Measurements from ENCODE around the gene LGI1. TPM values are rescaled to one million over a fixed set of nuclear protein-coding genes. Genes with fewer than 3 reads are reported as not detected.

The LGI1 gene
- polyA plus RNA-seq, 1 donor from 2014 or later = 2.1 TPM

- Histone ChIP-seq H2AFZ (ENCODE audit: low read depth, low read length) (no peak overlapping the region), H3K9ac (ENCODE audit: low read length) (no peak overlapping the region), H3K4me3 (ENCODE audit: low read length) (no peak overlapping the region), H3K36me3 (ENCODE audit: insufficient read depth, low read length) (no peaks in the 10 kb centered on the region), H3K27me3 (ENCODE audit: insufficient read depth, low read depth, low read length) (no peaks in the 10 kb centered on the region), H3K27ac (ENCODE audit: low read length) (no peak overlapping the region), H3F3A (ENCODE audit: insufficient read depth, low read length, poor library complexity, severe bottlenecking) (no peaks in the 10 kb centered on the region), H4K20me1 (ENCODE audit: insufficient read depth) (no peaks in the 10 kb centered on the region), H3K9me2 (ENCODE audit: insufficient read depth, low read length) (no peaks in the 10 kb centered on the region), H3K79me2 (replicated peaks; ENCODE audit: insufficient read depth, low read length) (no peaks in the 10 kb centered on the region), H3K9me3 (ENCODE audit: low read length) (no peaks in the 10 kb centered on the region), H3K4me2 (ENCODE audit: low read length) (no peak overlapping the region)
- TF ChIP-seq TAF1 (IDR thresholded peaks at IDR 0.05; ENCODE audit: low read depth) (no peak), EZH2 (IDR thresholded peaks at IDR 0.05; ENCODE audit: borderline replicate concordance, insufficient read depth, low read length, poor library complexity, severe bottlenecking) (no peak), SMC3 (conservative IDR thresholded peaks at IDR 0.05; ENCODE audit: poor library complexity) (no peak)
Observed at GRCh38 chr10:93771354-93771753, 13.6 kb downstream of the LGI1 start.

- H3K79me2 ChIP-seq (replicated peaks; ENCODE audit: insufficient read depth, low read length) = no peaks in the 10 kb centered on the region
- no peaks in the 10 kb centered on the region for H4K20me1 ChIP-seq (ENCODE audit: insufficient read depth)
- no peak overlapping the region for H3K9ac ChIP-seq (ENCODE audit: low read length)
- H2AFZ ChIP-seq (ENCODE audit: low read depth, low read length) = no peak overlapping the region
- H3F3A ChIP-seq (ENCODE audit: insufficient read depth, low read length, poor library complexity, severe bottlenecking) = peaks cover 4% of the 10 kb centered on the region
- no peaks in the 10 kb centered on the region for H3K36me3 ChIP-seq (ENCODE audit: insufficient read depth, low read length)
- H3K4me3 ChIP-seq (ENCODE audit: low read length) = no peak overlapping the region
- no peak overlapping the region for H3K27ac ChIP-seq (ENCODE audit: low read length)
- no peaks in the 10 kb centered on the region for H3K9me3 ChIP-seq (ENCODE audit: low read length)
- TF ChIP-seq CTCF (IDR thresholded peaks at IDR 0.05; ENCODE audit: poor library complexity, severe bottlenecking) (no peak), EP300 (conservative IDR thresholded peaks at IDR 0.05; ENCODE audit: poor library complexity, severe bottlenecking) (no peak), REST (IDR thresholded peaks at IDR 0.05; ENCODE audit: borderline replicate concordance) (no peak), RAD21 (conservative IDR thresholded peaks at IDR 0.05) (no peak), POLR2AphosphoS5 (IDR thresholded peaks at IDR 0.05) (no peak)
- H3K4me2 ChIP-seq (ENCODE audit: low read length) = no peak overlapping the region
- H3K27me3 ChIP-seq (ENCODE audit: insufficient read depth, low read depth, low read length) = no peaks in the 10 kb centered on the region
- H3K9me2 ChIP-seq (ENCODE audit: insufficient read depth, low read length) = no peaks in the 10 kb centered on the region
Observed at GRCh38 chr10:93773120-93773519, 15.4 kb downstream of the LGI1 start.

- Histone ChIP-seq H3K79me2 (replicated peaks; ENCODE audit: insufficient read depth, low read length) (no peaks in the 10 kb centered on the region), H3K9me3 (ENCODE audit: low read length) (no peaks in the 10 kb centered on the region), H3K36me3 (ENCODE audit: insufficient read depth, low read length) (no peaks in the 10 kb centered on the region), H3K27ac (ENCODE audit: low read length) (no peak overlapping the region), H3K4me3 (ENCODE audit: low read length) (no peak overlapping the region), H3F3A (ENCODE audit: insufficient read depth, low read length, poor library complexity, severe bottlenecking) (peaks cover 4% of the 10 kb centered on the region), H3K9ac (ENCODE audit: low read length) (no peak overlapping the region), H3K9me2 (ENCODE audit: insufficient read depth, low read length) (no peaks in the 10 kb centered on the region), H2AFZ (ENCODE audit: low read depth, low read length) (no peak overlapping the region), H4K20me1 (ENCODE audit: insufficient read depth) (no peaks in the 10 kb centered on the region), H3K27me3 (ENCODE audit: insufficient read depth, low read depth, low read length) (no peaks in the 10 kb centered on the region), H3K4me2 (ENCODE audit: low read length) (no peak overlapping the region)
- TF ChIP-seq REST (IDR thresholded peaks at IDR 0.05; ENCODE audit: borderline replicate concordance) (no peak), SMC3 (conservative IDR thresholded peaks at IDR 0.05; ENCODE audit: poor library complexity) (no peak), EZH2 (IDR thresholded peaks at IDR 0.05; ENCODE audit: borderline replicate concordance, insufficient read depth, low read length, poor library complexity, severe bottlenecking) (no peak), POLR2AphosphoS5 (IDR thresholded peaks at IDR 0.05) (no peak)
Observed at GRCh38 chr10:93773705-93774104, 16.0 kb downstream of the LGI1 start.
